Measurements from ENCODE around the gene HPS1.

The HPS1 gene

GRCh38 chr10:98417973-98418664 lies 28.6 kb downstream of the HPS1 start:
- H3K79me2 ChIP-seq (ENCODE audit: control insufficient read depth, low read length): no peaks in the 10 kb centered on the region
- no peaks in the 10 kb centered on the region for H3K27me3 ChIP-seq (ENCODE audit: control insufficient read depth, low read length)
- H4K20me1 ChIP-seq (ENCODE audit: control insufficient read depth, insufficient read depth, low read depth, low read length): no peaks in the 10 kb centered on the region
- TF ChIP-seq, protein P1, sequence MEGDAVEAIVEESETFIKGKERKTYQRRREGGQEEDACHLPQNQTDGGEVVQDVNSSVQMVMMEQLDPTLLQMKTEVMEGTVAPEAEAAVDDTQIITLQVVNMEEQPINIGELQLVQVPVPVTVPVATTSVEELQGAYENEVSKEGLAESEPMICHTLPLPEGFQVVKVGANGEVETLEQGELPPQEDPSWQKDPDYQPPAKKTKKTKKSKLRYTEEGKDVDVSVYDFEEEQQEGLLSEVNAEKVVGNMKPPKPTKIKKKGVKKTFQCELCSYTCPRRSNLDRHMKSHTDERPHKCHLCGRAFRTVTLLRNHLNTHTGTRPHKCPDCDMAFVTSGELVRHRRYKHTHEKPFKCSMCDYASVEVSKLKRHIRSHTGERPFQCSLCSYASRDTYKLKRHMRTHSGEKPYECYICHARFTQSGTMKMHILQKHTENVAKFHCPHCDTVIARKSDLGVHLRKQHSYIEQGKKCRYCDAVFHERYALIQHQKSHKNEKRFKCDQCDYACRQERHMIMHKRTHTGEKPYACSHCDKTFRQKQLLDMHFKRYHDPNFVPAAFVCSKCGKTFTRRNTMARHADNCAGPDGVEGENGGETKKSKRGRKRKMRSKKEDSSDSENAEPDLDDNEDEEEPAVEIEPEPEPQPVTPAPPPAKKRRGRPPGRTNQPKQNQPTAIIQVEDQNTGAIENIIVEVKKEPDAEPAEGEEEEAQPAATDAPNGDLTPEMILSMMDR (IDR thresholded peaks at IDR 0.05; ENCODE audit: low read depth, low read length, poor library complexity, severe bottlenecking): no peak
- no peak for TF ChIP-seq EZH2phosphoT487 (IDR thresholded peaks at IDR 0.05; ENCODE audit: borderline replicate concordance, low read length)
- H3K4me1 ChIP-seq (ENCODE audit: control insufficient read depth, low read length): peaks cover 8% of the 10 kb centered on the region
- H3K4me2 ChIP-seq (ENCODE audit: low read length): no peak overlapping the region
- no peaks in the 10 kb centered on the region for H3F3A ChIP-seq (ENCODE audit: control insufficient read depth, insufficient read depth)
- H3K36me3 ChIP-seq (ENCODE audit: control insufficient read depth, low read length): peaks cover 6% of the 10 kb centered on the region; the same call in 1 of the 2 replicates
- no peak overlapping the region for H3K27ac ChIP-seq (ENCODE audit: low read depth, low read length)
- no peaks in the 10 kb centered on the region for H3K9me2 ChIP-seq (replicated peaks; ENCODE audit: control insufficient read depth, low read length)
- no peaks in the 10 kb centered on the region for H3K9me3 ChIP-seq (ENCODE audit: control insufficient read depth, insufficient read depth, low read length)
- no peak overlapping the region for H3K4me3 ChIP-seq (ENCODE audit: low read length)

GRCh38 chr10:98417481-98417959 lies 29.2 kb downstream of the HPS1 start:
- Histone ChIP-seq H3K4me3 (ENCODE audit: low read length) (no peak overlapping the region), H3K79me2 (ENCODE audit: control insufficient read depth, low read length) (no peaks in the 10 kb centered on the region), H3K27ac (ENCODE audit: low read depth, low read length) (no peak overlapping the region), H3K9me2 (replicated peaks; ENCODE audit: control insufficient read depth, low read length) (no peaks in the 10 kb centered on the region), H3K4me1 (ENCODE audit: control insufficient read depth, low read length) (peaks cover 8% of the 10 kb centered on the region), H3K4me2 (ENCODE audit: low read length) (no peak overlapping the region), H3K9me3 (ENCODE audit: control insufficient read depth, insufficient read depth, low read length) (no peaks in the 10 kb centered on the region), H4K20me1 (ENCODE audit: control insufficient read depth, insufficient read depth, low read depth, low read length) (no peaks in the 10 kb centered on the region), H3K27me3 (ENCODE audit: control insufficient read depth, low read length) (no peaks in the 10 kb centered on the region), H3K36me3 (ENCODE audit: control insufficient read depth, low read length) (peaks cover 6% of the 10 kb centered on the region; the same call in 1 of the 2 replicates), H3F3A (ENCODE audit: control insufficient read depth, insufficient read depth) (no peaks in the 10 kb centered on the region)
- no peak for TF ChIP-seq EZH2phosphoT487 (IDR thresholded peaks at IDR 0.05; ENCODE audit: borderline replicate concordance, low read length)
- TF ChIP-seq, protein P1 (IDR thresholded peaks at IDR 0.05; ENCODE audit: low read depth, low read length, poor library complexity, severe bottlenecking): no peak

DNA sequence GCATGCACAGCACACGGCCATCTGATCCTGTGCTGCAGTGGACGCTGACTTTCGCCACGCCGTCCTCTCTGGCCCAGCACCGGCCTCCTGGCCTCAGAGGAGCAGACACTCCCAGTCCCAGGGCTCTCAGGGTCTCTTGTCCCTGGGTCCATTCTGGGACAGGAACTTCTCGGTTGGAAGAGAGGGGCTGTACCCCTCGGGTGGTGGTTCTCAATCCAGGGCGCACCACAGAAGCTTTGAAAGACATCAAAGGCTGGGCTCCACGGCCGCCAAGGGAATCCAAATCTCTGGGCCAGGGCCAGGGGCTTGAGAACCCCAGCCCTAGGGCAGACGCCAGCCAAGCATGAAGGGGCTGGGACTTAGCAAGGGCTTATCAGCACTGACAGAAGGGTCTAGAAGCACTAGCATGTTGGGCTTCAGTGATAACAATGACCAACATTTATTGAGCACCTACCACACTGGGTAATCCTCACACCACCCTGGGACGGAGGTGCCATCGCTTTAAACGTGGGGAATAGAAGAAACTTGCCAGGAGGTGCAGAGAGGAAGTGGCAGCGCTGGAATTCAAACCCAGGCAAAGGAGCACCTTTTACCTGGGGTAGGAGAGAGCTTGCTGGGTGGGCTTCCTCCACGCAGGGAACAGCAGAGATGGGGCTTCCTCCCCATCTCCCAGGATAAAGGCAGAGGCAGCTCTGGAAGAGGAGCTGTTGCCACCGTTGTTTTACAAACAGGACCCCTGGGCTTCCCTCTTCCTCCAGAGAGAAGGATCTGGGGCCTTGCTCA lies 29.9 kb downstream of the HPS1 start:
- no peaks in the 10 kb centered on the region for H3K79me2 ChIP-seq (ENCODE audit: control insufficient read depth, low read length)
- H3K4me1 ChIP-seq (ENCODE audit: control insufficient read depth, low read length): peaks cover 8% of the 10 kb centered on the region
- no peak overlapping the region for H3K4me2 ChIP-seq (ENCODE audit: low read length)
- no peaks in the 10 kb centered on the region for H3F3A ChIP-seq (ENCODE audit: control insufficient read depth, insufficient read depth)
- H3K36me3 ChIP-seq (ENCODE audit: control insufficient read depth, low read length): peaks cover 6% of the 10 kb centered on the region; the same call in 1 of the 2 replicates
- H4K20me1 ChIP-seq (ENCODE audit: control insufficient read depth, insufficient read depth, low read depth, low read length): no peaks in the 10 kb centered on the region
- no peaks in the 10 kb centered on the region for H3K9me3 ChIP-seq (ENCODE audit: control insufficient read depth, insufficient read depth, low read length)
- no peak overlapping the region for H3K4me3 ChIP-seq (ENCODE audit: low read length)
- no peak overlapping the region for H3K27ac ChIP-seq (ENCODE audit: low read depth, low read length)
- H3K9me2 ChIP-seq (replicated peaks; ENCODE audit: control insufficient read depth, low read length): no peaks in the 10 kb centered on the region
- no peaks in the 10 kb centered on the region for H3K27me3 ChIP-seq (ENCODE audit: control insufficient read depth, low read length)
- TF ChIP-seq, protein P1 (IDR thresholded peaks at IDR 0.05; ENCODE audit: low read depth, low read length, poor library complexity, severe bottlenecking): no peak
- no peak for TF ChIP-seq EZH2phosphoT487 (IDR thresholded peaks at IDR 0.05; ENCODE audit: borderline replicate concordance, low read length)

All from DOHH2 (cell line).